ENCODE results near the gene TSR3.
A peak's percentile ranks its signal among the peaks of the same experiment; 100 is the strongest.

TSR3 gene

GRCh38 chr16:1311212-1311737 lies 40.4 kb downstream of the TSR3 start:
- Histone ChIP-seq H3K4me3 (peak overlapping the region; percentile 84 to 100 (median 98)), H3K4me1 (peaks cover 24 to 41% (median 33%) of the 10 kb centered on the region in 10 experiments), H3K36me3 (peaks cover 46 to 60% (median 54%) of the 10 kb centered on the region in 11 experiments), H3K4me2 (peak overlapping the region; percentile 93 to 100 (median 98)), H3K27ac (peak overlapping the region in 9 of 11 experiments; percentile 100; a peak in 16 of 22 replicates), H3K9me3 (replicated peaks in 1 of 11) (no peaks in the 10 kb centered on the region), H3K27me3 (no peaks in the 10 kb centered on the region), H3K9ac (peak overlapping the region; percentile 99 to 100 (median 100)), H4K20me1 (peaks cover 64 to 67% (median 66%) of the 10 kb centered on the region in 11 experiments)
- TF ChIP-seq Cebpa-rat (IDR thresholded peaks at IDR 0.05) = no peak

- Histone ChIP-seq H3K36me3 (peaks cover 42 to 55% (median 49%) of the 10 kb centered on the region in 11 experiments), H3K9me3 (replicated peaks in 1 of 11) (no peaks in the 10 kb centered on the region), H3K9ac (peak overlapping the region; percentile 99 to 100 (median 100)), H3K4me3 (peak overlapping the region; percentile 84 to 100 (median 98)), H3K4me2 (peak overlapping the region; percentile 93 to 100 (median 98)), H3K27ac (peak overlapping the region; percentile 100; a peak in 20 of 22 replicates), H3K27me3 (no peaks in the 10 kb centered on the region), H3K4me1 (peaks cover 29 to 45% (median 37%) of the 10 kb centered on the region in 10 experiments), H4K20me1 (peaks cover 60 to 63% (median 61%) of the 10 kb centered on the region in 11 experiments)
- TF ChIP-seq Cebpa-rat (IDR thresholded peaks at IDR 0.05) = no peak
Observed at GRCh38 chr16:1310832-1311200, 40.9 kb downstream of the TSR3 start.

GRCh38 chr16:1309888-1310831 lies 41.5 kb downstream of the TSR3 start:
- peak overlapping the region; percentile 99 to 100 (median 100) for H3K9ac ChIP-seq
- peak in 9 of 11 experiments; percentile 36 to 91 (median 66); a peak in 13 of 22 replicates for TF ChIP-seq Cebpa-rat (IDR thresholded peaks at IDR 0.05)
- peak overlapping the region; percentile 93 to 100 (median 98) for H3K4me2 ChIP-seq
- H3K27ac ChIP-seq = peak overlapping the region; percentile 100
- H3K4me1 ChIP-seq = peaks cover 35 to 52% (median 44%) of the 10 kb centered on the region in 10 experiments
- H3K4me3 ChIP-seq = peak overlapping the region; percentile 84 to 100 (median 98)
- peaks cover 35 to 49% (median 42%) of the 10 kb centered on the region in 11 experiments for H3K36me3 ChIP-seq
- peaks cover 53 to 56% (median 55%) of the 10 kb centered on the region in 11 experiments for H4K20me1 ChIP-seq
- H3K27me3 ChIP-seq = no peaks in the 10 kb centered on the region
- H3K9me3 ChIP-seq (replicated peaks in 1 of 11) = no peaks in the 10 kb centered on the region

- Histone ChIP-seq H4K20me1 (peaks cover 44 to 47% (median 45%) of the 10 kb centered on the region in 11 experiments), H3K4me2 (peak within 1 kb of the TSS; percentile 93 to 100 (median 98)), H3K27me3 (no peaks in the 10 kb centered on the region), H3K9ac (peak within 1 kb of the TSS; percentile 99 to 100 (median 100)), H3K4me3 (peak within 1 kb of the TSS; percentile 84 to 100 (median 98)), H3K27ac (peak within 1 kb of the TSS; percentile 100), H3K36me3 (peaks cover 26 to 39% (median 33%) of the 10 kb centered on the region in 11 experiments), H3K9me3 (replicated peaks in 1 of 11) (no peaks in the 10 kb centered on the region), H3K4me1 (peaks cover 45 to 59% (median 52%) of the 10 kb centered on the region in 10 experiments)
- no peak for TF ChIP-seq Cebpa-rat (IDR thresholded peaks at IDR 0.05)
Observed at GRCh38 chr16:1308977-1309885, 42.4 kb downstream of the TSR3 start, which contains the start of gene UBE2I. UBE2I (plus strand) TSS chr16:1309636; CDS start chr16:1314031, 4,395 bp downstream.

- Histone ChIP-seq H4K20me1 (peaks cover 35 to 38% (median 36%) of the 10 kb centered on the region in 11 experiments), H3K27me3 (no peaks in the 10 kb centered on the region), H3K36me3 (peaks cover 17 to 30% (median 24%) of the 10 kb centered on the region in 11 experiments; a peak in 21 of 22 replicates), H3K9ac (peak overlapping the region; percentile 99 to 100 (median 100)), H3K4me2 (peak overlapping the region in 9 of 11 experiments; percentile 19 to 52 (median 37); a peak in 10 of 22 replicates), H3K9me3 (replicated peaks in 1 of 11) (no peaks in the 10 kb centered on the region), H3K27ac (peak overlapping the region; percentile 100), H3K4me1 (peaks cover 53 to 63% (median 61%) of the 10 kb centered on the region in 10 experiments), H3K4me3 (peak overlapping the region; percentile 84 to 100 (median 98))
- TF ChIP-seq Cebpa-rat (IDR thresholded peaks at IDR 0.05) = no peak
Observed at GRCh38 chr16:1308036-1308976, 43.4 kb downstream of the TSR3 start.

- Histone ChIP-seq H3K9me3 (replicated peaks in 1 of 11) (no peaks in the 10 kb centered on the region), H3K4me2 (peak overlapping the region in 10 of 11 experiments; percentile 70 to 96 (median 85); a peak in 21 of 22 replicates), H3K4me3 (no peak overlapping the region), H3K4me1 (peaks cover 35 to 64% (median 62%) of the 10 kb centered on the region in 10 experiments), H3K36me3 (peaks cover 0 to 10% (median 6%) of the 10 kb centered on the region in 11 experiments; a peak in 15 of 22 replicates), H3K27ac (peak overlapping the region in 9 of 11 experiments; percentile 79 to 89 (median 84); a peak in 18 of 22 replicates), H3K27me3 (no peaks in the 10 kb centered on the region), H4K20me1 (peaks cover 15 to 18% (median 16%) of the 10 kb centered on the region in 11 experiments), H3K9ac (peak overlapping the region in 10 of 11 experiments; percentile 48 to 77 (median 71); a peak in 14 of 22 replicates)
- TF ChIP-seq Cebpa-rat (IDR thresholded peaks at IDR 0.05) = no peak
Observed at GRCh38 chr16:1306334-1306733, 45.3 kb downstream of the TSR3 start.

- Histone ChIP-seq H3K4me2 (peak overlapping the region; percentile 66 to 96 (median 85)), H3K27ac (peak overlapping the region in 10 of 11 experiments; percentile 79 to 89 (median 84); a peak in 19 of 22 replicates), H3K36me3 (peaks cover 0 to 6% (median 3%) of the 10 kb centered on the region in 11 experiments; a peak in 8 of 22 replicates), H3K9me3 (replicated peaks in 1 of 11) (no peaks in the 10 kb centered on the region), H3K4me3 (peak overlapping the region in 4 of 10 experiments; percentile 9 to 32 (median 19); a peak in 3 of 20 replicates), H4K20me1 (peaks cover 10 to 13% (median 11%) of the 10 kb centered on the region in 11 experiments), H3K4me1 (peaks cover 31 to 65% (median 63%) of the 10 kb centered on the region in 10 experiments), H3K9ac (peak overlapping the region; percentile 17 to 77 (median 70); a peak in 20 of 22 replicates), H3K27me3 (no peaks in the 10 kb centered on the region)
- TF ChIP-seq Cebpa-rat (IDR thresholded peaks at IDR 0.05) = no peak
Observed at GRCh38 chr16:1305823-1306222, 45.9 kb downstream of the TSR3 start.

All from BLaER1 treated with 17β-estradiol and CSF1 and Interleukin-3, amounts not matched to agents 10 nM and 100 nM (cell line).